ENCODE results near the gene ITGB6. TPM values are rescaled to one million over a fixed set of nuclear protein-coding genes. Genes with fewer than 3 reads are reported as not detected.

ITGB6 gene
- total RNA-seq, 1 donor from 2014 or later = 7.6 TPM

DNA sequence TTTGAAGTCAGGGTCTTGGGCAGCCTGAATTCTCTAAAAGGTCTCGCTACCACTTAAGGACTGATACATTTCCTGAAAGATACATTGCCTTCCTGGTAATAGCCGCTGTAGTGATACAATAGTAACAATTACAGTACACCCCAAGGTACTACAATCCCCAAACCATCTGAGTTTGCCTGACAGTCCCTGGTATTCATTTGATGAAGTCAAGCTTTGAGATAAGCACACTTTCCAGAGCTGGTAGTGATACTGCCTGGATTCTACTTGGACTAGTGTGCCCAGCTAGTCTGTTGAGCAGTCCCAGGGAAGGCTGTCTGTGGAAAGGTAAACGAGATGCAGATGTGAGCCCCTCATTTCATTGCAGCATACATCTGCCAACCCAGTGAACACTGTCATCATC, 24.4 kb upstream of the ITGB6 start:
- H3K27ac ChIP-seq (ENCODE audit: low read depth, low read length) = peak overlapping the region; percentile 92
- no peaks in the 10 kb centered on the region for H3K27me3 ChIP-seq (ENCODE audit: insufficient read depth, low read length)
- H3K4me1 Mint-ChIP-seq (ENCODE audit: low read depth, unreplicated experiment) = peaks cover 93% of the 10 kb centered on the region
- H3K4me2 ChIP-seq (ENCODE audit: low read length) = peak overlapping the region; percentile 80
- FAIRE-seq = no peak
- peaks cover 5% of the 10 kb centered on the region for H3K36me3 Mint-ChIP-seq (ENCODE audit: low read depth, unreplicated experiment)
- H3K9me3 Mint-ChIP-seq (ENCODE audit: unreplicated experiment) = no peaks in the 10 kb centered on the region
- H3K27me3 Mint-ChIP-seq (ENCODE audit: low read depth, unreplicated experiment) = no peaks in the 10 kb centered on the region
- H3K4me1 ChIP-seq (ENCODE audit: insufficient read depth, low read length) = peaks cover 71% of the 10 kb centered on the region
- no peaks in the 10 kb centered on the region for H3K79me2 ChIP-seq (ENCODE audit: insufficient read depth, low read length)
- no peaks in the 10 kb centered on the region for H3K36me3 ChIP-seq (ENCODE audit: insufficient read depth, low read length)
- no peak for DNase-seq (ENCODE audit: low read depth)
- H3K4me3 ChIP-seq (ENCODE audit: insufficient read depth, low read depth, low read length) = peak overlapping the region; percentile 9
- H2AFZ ChIP-seq (ENCODE audit: low read depth, low read length) = peak overlapping the region; percentile 3
- peak overlapping the region; percentile 68 for H3K9ac ChIP-seq (ENCODE audit: low read length)
- TF ChIP-seq CTCF (IDR thresholded peaks at IDR 0.05; ENCODE audit: insufficient read depth, low read depth, low read length) = no peak
- TF ChIP-seq EZH2 (IDR thresholded peaks at IDR 0.05; ENCODE audit: insufficient read depth, low read length) = no peak
- H3K27ac Mint-ChIP-seq (ENCODE audit: unreplicated experiment) = peak overlapping the region; percentile 98
- no peaks in the 10 kb centered on the region for H4K20me1 ChIP-seq (ENCODE audit: insufficient read depth, low read length)
- H3K4me3 Mint-ChIP-seq (ENCODE audit: unreplicated experiment) = no peak overlapping the region
- H3K9me3 ChIP-seq (ENCODE audit: insufficient read depth, low read depth, low read length) = no peaks in the 10 kb centered on the region

DNA sequence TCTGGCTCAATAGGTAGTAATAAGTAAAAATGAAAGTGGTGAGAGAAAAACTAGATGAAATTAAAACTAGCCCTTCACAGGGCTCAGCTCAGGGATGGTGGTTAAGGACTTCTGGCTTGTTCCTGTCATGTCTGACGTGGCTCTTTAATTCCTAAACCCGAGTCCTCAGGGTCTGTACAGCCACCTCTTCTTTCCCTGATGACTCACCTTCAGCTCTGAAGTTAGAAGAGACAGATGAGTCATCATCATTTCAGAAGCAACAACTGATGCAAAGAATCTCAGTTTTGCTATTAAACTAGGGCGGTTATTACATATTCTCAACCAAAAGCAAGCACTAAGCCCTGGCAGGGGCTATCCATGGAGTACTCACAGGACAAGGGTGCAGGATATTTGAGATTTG, 24.0 kb upstream of the ITGB6 start:
- FAIRE-seq = peak; percentile 84
- Histone ChIP-seq H4K20me1 (ENCODE audit: insufficient read depth, low read length) (no peaks in the 10 kb centered on the region), H3K9me3 (ENCODE audit: insufficient read depth, low read depth, low read length) (no peaks in the 10 kb centered on the region), H3K4me2 (ENCODE audit: low read length) (peak overlapping the region; percentile 80), H3K4me3 (ENCODE audit: insufficient read depth, low read depth, low read length) (peak overlapping the region; percentile 9), H2AFZ (ENCODE audit: low read depth, low read length) (no peak overlapping the region), H3K4me1 (ENCODE audit: insufficient read depth, low read length) (peaks cover 66% of the 10 kb centered on the region), H3K9ac (ENCODE audit: low read length) (peak overlapping the region; percentile 68), H3K79me2 (ENCODE audit: insufficient read depth, low read length) (no peaks in the 10 kb centered on the region), H3K27ac (ENCODE audit: low read depth, low read length) (peak overlapping the region; percentile 92), H3K27me3 (ENCODE audit: insufficient read depth, low read length) (no peaks in the 10 kb centered on the region), H3K36me3 (ENCODE audit: insufficient read depth, low read length) (no peaks in the 10 kb centered on the region)
- no peaks in the 10 kb centered on the region for H3K27me3 Mint-ChIP-seq (ENCODE audit: low read depth, unreplicated experiment)
- peaks cover 8% of the 10 kb centered on the region for H3K36me3 Mint-ChIP-seq (ENCODE audit: low read depth, unreplicated experiment)
- DNase-seq (ENCODE audit: low read depth) = peak; percentile 98
- peak overlapping the region; percentile 47 for H3K4me3 Mint-ChIP-seq (ENCODE audit: unreplicated experiment)
- H3K9me3 Mint-ChIP-seq (ENCODE audit: unreplicated experiment) = no peaks in the 10 kb centered on the region
- no peak for TF ChIP-seq EZH2 (IDR thresholded peaks at IDR 0.05; ENCODE audit: insufficient read depth, low read length)
- no peak for TF ChIP-seq CTCF (IDR thresholded peaks at IDR 0.05; ENCODE audit: insufficient read depth, low read depth, low read length)
- peaks cover 89% of the 10 kb centered on the region for H3K4me1 Mint-ChIP-seq (ENCODE audit: low read depth, unreplicated experiment)
- peak overlapping the region; percentile 98 for H3K27ac Mint-ChIP-seq (ENCODE audit: unreplicated experiment)

DNA sequence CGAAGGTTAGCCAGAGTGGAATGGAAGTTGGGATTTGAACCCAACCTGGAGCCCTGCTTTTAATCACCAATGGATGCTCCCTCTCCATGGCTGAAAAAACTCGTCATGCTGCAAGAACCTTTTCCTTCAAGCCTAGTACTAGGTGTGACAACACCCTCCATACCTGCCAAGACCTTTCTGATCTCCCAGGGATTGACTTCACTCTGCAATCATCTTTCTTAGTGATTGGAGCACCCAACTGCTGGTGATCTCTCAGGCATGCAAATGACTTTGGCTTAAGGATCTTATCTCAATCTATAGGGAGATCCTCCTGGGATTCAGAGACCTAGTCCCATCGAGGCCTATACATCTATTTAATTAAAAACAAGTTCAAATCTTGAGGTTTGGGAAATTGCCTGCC, 23.5 kb upstream of the ITGB6 start:
- H3K4me3 ChIP-seq (ENCODE audit: insufficient read depth, low read depth, low read length) = no peak overlapping the region
- H3K4me1 Mint-ChIP-seq (ENCODE audit: low read depth, unreplicated experiment) = peaks cover 85% of the 10 kb centered on the region
- peak overlapping the region; percentile 80 for H3K4me2 ChIP-seq (ENCODE audit: low read length)
- H3K9ac ChIP-seq (ENCODE audit: low read length) = peak overlapping the region; percentile 68
- FAIRE-seq = no peak
- H2AFZ ChIP-seq (ENCODE audit: low read depth, low read length) = no peak overlapping the region
- peaks cover 8% of the 10 kb centered on the region for H3K36me3 Mint-ChIP-seq (ENCODE audit: low read depth, unreplicated experiment)
- H3K4me3 Mint-ChIP-seq (ENCODE audit: unreplicated experiment) = no peak overlapping the region
- H4K20me1 ChIP-seq (ENCODE audit: insufficient read depth, low read length) = no peaks in the 10 kb centered on the region
- peak overlapping the region; percentile 92 for H3K27ac ChIP-seq (ENCODE audit: low read depth, low read length)
- peaks cover 63% of the 10 kb centered on the region for H3K4me1 ChIP-seq (ENCODE audit: insufficient read depth, low read length)
- no peaks in the 10 kb centered on the region for H3K36me3 ChIP-seq (ENCODE audit: insufficient read depth, low read length)
- no peaks in the 10 kb centered on the region for H3K27me3 ChIP-seq (ENCODE audit: insufficient read depth, low read length)
- no peaks in the 10 kb centered on the region for H3K79me2 ChIP-seq (ENCODE audit: insufficient read depth, low read length)
- no peaks in the 10 kb centered on the region for H3K9me3 Mint-ChIP-seq (ENCODE audit: unreplicated experiment)
- no peak for DNase-seq (ENCODE audit: low read depth)
- peak overlapping the region; percentile 98 for H3K27ac Mint-ChIP-seq (ENCODE audit: unreplicated experiment)
- no peak for TF ChIP-seq EZH2 (IDR thresholded peaks at IDR 0.05; ENCODE audit: insufficient read depth, low read length)
- no peak for TF ChIP-seq CTCF (IDR thresholded peaks at IDR 0.05; ENCODE audit: insufficient read depth, low read depth, low read length)
- no peaks in the 10 kb centered on the region for H3K9me3 ChIP-seq (ENCODE audit: insufficient read depth, low read depth, low read length)
- H3K27me3 Mint-ChIP-seq (ENCODE audit: low read depth, unreplicated experiment) = no peaks in the 10 kb centered on the region

Data from astrocyte (in vitro differentiated cells and primary cell).